ENCODE measurements around the gene FBXW11. TPM values are rescaled to one million over a fixed set of nuclear protein-coding genes. Genes with fewer than 3 reads are reported as not detected.

Gene FBXW11
- total and polyA plus RNA-seq, 2 of the 13 experiments (the other 11 are each of a cell fraction or from before 2014, with no cell fraction given): 31.7 to 53.6 TPM

DNA sequence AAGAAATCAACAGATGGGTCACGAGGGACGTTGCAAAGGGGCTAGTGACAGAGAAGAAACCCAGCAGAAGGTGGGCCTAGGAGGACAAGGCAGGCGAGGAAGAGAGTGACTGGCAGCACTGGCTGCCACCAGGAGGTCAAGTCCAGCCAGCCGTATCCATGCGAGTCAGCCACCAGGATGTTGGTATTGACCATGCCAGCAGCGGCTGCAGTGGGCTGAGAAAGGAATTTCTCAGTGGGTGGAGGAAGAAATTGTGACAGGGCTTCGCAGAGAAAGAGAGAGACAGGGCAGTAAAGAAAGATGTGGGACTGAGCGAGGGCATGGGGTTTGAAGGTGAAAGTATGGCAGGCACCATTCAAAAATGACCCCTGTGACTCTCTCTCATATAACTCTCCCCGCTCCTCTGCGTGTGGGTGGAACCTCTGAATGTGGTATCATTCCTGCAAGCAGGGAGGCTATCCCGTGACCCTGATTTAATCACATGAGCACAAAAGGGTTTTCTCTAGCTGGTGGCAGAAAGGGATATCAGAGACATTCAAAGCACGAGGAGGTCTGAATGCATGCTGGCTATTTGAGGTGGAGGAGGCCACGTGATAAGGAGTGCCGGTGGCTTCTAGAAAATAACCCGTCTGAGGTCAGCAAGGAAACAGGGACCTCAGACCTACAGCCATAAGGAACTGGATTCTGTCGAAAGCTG, 45.4 kb upstream of the FBXW11 start:
- in situ Hi-C loops (cut with HindIII; ENCODE audit: extremely low pct_ligation_motif_present, low pct_unique_long_range_greater_than_20kb) (no loop called here), intact Hi-C loops (cut with micrococcal nuclease; ENCODE audit: unreplicated experiment) (no loop called here)
- Histone ChIP-seq H4K20me1 (ENCODE audit: insufficient read depth, low read length) (no peaks in the 10 kb centered on the region), H3K27ac (ENCODE audit: extremely low read length, insufficient read depth, low read length) (no peak overlapping the region), H3K27me3 (ENCODE audit: control insufficient read depth in 1 of 2, insufficient read depth in 2 of 2, low read length in 2 of 2) (no peaks in the 10 kb centered on the region), H3K4me2 (ENCODE audit: low read depth, low read length) (no peak overlapping the region), H3K36me3 (replicated peaks in 1 of 2; ENCODE audit: control insufficient read depth in 1 of 2, insufficient read depth in 2 of 2, low read length in 2 of 2) (peaks cover 0 to 1% of the 10 kb centered on the region in 2 experiments; a peak in 3 of 5 replicates), H3K9me3 (ENCODE audit: low read length) (no peaks in the 10 kb centered on the region), H3K4me1 (ENCODE audit: insufficient read depth, low read length) (peaks cover 12% of the 10 kb centered on the region), H3K79me2 (ENCODE audit: insufficient read depth, low read length) (no peaks in the 10 kb centered on the region), H2AFZ (ENCODE audit: low read length) (no peak overlapping the region), H3K4me3 (replicated peaks in 1 of 3; ENCODE audit: insufficient read depth in 1 of 3, low read depth in 2 of 3, low read length in 3 of 3) (no peak overlapping the region), H3K9ac (ENCODE audit: insufficient read depth, low read depth, low read length) (no peak overlapping the region)
- TF ChIP-seq NFYC (CRISPR knock-in tag; IDR thresholded peaks at IDR 0.05): no peak
- no peak for TF ChIP-seq MBNL3 (CRISPR knock-in tag; conservative IDR thresholded peaks at IDR 0.05)
- no peak for TF ChIP-seq AGO1 (IDR thresholded peaks at IDR 0.05; ENCODE audit: low read depth, low read length, poor library complexity, severe bottlenecking)
- TF ChIP-seq DR1 (CRISPR knock-in tag; IDR thresholded peaks at IDR 0.05): no peak
- TF ChIP-seq ZNF816 (CRISPR knock-in tag; IDR thresholded peaks at IDR 0.05; ENCODE audit: borderline replicate concordance): no peak
- no peak for TF ChIP-seq ZNF562 (CRISPR knock-in tag; IDR thresholded peaks at IDR 0.05; ENCODE audit: borderline replicate concordance)
- TF ChIP-seq ZNF550 (CRISPR knock-in tag; IDR thresholded peaks at IDR 0.05; ENCODE audit: borderline replicate concordance): no peak
- TF ChIP-seq, protein P1, sequence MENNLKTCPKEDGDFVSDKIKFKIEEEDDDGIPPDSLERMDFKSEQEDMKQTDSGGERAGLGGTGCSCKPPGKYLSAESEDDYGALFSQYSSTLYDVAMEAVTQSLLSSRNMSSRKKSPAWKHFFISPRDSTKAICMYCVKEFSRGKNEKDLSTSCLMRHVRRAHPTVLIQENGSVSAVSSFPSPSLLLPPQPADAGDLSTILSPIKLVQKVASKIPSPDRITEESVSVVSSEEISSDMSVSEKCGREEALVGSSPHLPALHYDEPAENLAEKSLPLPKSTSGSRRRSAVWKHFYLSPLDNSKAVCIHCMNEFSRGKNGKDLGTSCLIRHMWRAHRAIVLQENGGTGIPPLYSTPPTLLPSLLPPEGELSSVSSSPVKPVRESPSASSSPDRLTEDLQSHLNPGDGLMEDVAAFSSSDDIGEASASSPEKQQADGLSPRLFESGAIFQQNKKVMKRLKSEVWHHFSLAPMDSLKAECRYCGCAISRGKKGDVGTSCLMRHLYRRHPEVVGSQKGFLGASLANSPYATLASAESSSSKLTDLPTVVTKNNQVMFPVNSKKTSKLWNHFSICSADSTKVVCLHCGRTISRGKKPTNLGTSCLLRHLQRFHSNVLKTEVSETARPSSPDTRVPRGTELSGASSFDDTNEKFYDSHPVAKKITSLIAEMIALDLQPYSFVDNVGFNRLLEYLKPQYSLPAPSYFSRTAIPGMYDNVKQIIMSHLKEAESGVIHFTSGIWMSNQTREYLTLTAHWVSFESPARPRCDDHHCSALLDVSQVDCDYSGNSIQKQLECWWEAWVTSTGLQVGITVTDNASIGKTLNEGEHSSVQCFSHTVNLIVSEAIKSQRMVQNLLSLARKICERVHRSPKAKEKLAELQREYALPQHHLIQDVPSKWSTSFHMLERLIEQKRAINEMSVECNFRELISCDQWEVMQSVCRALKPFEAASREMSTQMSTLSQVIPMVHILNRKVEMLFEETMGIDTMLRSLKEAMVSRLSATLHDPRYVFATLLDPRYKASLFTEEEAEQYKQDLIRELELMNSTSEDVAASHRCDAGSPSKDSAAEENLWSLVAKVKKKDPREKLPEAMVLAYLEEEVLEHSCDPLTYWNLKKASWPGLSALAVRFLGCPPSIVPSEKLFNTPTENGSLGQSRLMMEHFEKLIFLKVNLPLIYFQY (CRISPR knock-in tag; IDR thresholded peaks at IDR 0.05; ENCODE audit: borderline replicate concordance): no peak
- TF ChIP-seq PPARG (CRISPR knock-in tag; conservative IDR thresholded peaks at IDR 0.05): no peak
- no peak for TF ChIP-seq SATB2 (CRISPR knock-in tag; IDR thresholded peaks at IDR 0.05)
- TF ChIP-seq, protein P2, sequence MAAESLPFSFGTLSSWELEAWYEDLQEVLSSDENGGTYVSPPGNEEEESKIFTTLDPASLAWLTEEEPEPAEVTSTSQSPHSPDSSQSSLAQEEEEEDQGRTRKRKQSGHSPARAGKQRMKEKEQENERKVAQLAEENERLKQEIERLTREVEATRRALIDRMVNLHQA (CRISPR knock-in tag; IDR thresholded peaks at IDR 0.05): no peak
- ChIA-PET CTCF (ENCODE audit: low intra/inter-chr PET ratio, low total read pairs) (no interaction called here), POLR2A (no interaction called here)
- FAIRE-seq: no peak
- BruUV-seq (replicated peaks): no TSS peak
- ATAC-seq: no peak
- 91% methylated on average over 16 of the region's 16 CpGs for WGBS (ENCODE audit: low lambda C conversion rate)
- DNase-seq (ENCODE audit: low spot score): no peak

All from HepG2 (cell line).